Activated CD8-positive, alpha-beta memory T cell treated with anti-CD3 and anti-CD28 coated beads, Interleukin-2, amount 50 U/mL, for 4 hours (primary cell): ENCODE results near the gene ISOC2.

Experiments
- DNase-seq: peaks from one replicate; pipeline ENCODE4 v3.0.0-alpha.2; 2020

The ISOC2 gene

GRCh38 chr19:55476100-55476775, 14.8 kb upstream of the ISOC2 start, which contains the start of gene ZNF628:
TSS of gene ZNF628 (plus strand) at chr19:55476617. CDS start at chr19:55479911, 3,294 bp downstream.
- peak; percentile 99 for DNase-seq

GRCh38 chr19:55474269-55475265, 13.1 kb upstream of the ISOC2 start:
- DNase-seq, result no peak

DNA sequence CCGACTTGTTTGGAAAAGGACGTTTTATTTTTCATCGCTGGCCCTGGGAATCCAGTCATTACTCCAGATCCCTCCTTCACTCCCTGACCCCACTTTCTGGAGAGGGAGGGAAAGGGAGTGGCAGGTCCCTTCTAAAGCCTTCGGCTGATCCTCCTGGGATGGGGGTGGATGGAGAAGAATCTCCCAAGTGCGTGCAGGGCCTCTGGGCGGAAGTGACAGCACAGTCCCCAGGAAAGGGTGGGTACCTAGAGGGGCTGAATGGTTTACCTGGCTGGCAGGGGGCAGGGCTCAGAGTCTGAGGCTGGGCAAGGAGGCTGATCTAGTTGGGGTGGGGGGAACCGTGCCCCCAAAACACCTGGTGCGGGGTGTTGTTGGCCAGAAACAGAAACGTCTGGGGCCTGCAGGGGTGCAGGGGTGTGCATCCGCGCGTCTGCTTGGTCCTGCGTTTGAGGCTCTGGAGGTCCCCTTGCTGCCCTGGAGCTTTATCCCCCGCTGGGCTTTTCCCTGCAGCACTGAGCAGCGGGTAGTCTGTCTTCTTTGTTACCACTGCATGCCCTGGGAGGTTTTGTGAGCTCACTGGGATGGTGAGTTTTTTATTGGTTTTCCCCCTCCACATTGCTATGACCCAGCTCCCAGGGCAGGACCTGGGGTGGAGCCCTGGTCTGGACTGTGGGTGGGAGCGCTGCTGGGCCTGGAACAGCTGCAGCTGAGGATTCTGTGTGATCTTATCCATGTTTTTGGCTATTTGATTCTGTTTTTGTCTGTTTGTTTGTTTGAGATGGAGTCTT, 12.0 kb upstream of the ISOC2 start:
- DNase-seq, result no peak

- DNase-seq, result no peak
Observed at GRCh38 chr19:55472463-55472862, 11.0 kb upstream of the ISOC2 start.

GRCh38 chr19:55471266-55471665, 9.8 kb upstream of the ISOC2 start:
- DNase-seq, result no peak

DNA sequence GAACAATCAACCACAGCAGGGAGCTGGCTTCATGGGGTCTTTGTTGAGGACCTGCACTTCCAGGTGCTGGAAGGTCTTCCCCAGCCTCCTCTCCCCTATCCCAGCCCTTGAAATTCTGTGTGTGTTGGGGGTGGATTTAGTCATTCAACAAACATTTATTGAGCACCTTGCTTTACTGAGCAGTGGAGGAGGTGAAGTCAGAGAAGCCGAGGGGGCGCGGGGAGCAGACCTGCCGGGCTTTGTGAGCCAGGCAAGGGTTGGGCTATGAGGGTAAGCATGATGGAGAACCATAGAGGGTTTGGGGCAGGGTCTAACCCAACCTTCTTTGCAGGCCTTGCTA, 6.6 kb upstream of the ISOC2 start:
- no peak for DNase-seq

- peak; percentile 71 for DNase-seq
Observed at GRCh38 chr19:55467236-55468053, 6.0 kb upstream of the ISOC2 start.

DNA sequence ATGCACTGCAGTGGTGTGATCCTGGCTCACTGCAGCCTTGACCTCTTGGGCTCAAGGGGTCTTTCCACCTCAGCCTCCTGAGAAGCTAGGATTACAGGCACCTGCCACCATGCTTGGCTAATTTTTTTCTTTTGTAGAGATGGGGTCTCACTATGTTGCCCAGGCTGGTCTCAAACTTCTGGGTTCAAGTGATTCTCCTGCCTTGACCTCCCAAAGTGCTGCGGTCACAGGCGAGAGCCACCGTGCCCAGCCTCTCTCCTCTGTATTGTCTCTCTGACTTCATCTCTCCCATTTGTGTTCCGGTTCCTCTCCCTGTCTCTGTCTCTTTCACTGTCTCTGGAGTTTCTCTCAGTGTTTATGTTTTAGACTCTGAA, 4.8 kb upstream of the ISOC2 start:
- no peak for DNase-seq

- DNase-seq, result no peak
Observed at GRCh38 chr19:55465460-55466240, 4.2 kb upstream of the ISOC2 start.

GRCh38 chr19:55464662-55465054, 3.2 kb upstream of the ISOC2 start, which contains the start of gene C19orf85:
TSS of gene C19orf85 (minus strand) at chr19:55464751. CDS start at chr19:55464554, 197 bp downstream.
- no peak for DNase-seq

GRCh38 chr19:55464039-55464661, 2.7 kb upstream of the ISOC2 start:
- DNase-seq, result no peak

DNA sequence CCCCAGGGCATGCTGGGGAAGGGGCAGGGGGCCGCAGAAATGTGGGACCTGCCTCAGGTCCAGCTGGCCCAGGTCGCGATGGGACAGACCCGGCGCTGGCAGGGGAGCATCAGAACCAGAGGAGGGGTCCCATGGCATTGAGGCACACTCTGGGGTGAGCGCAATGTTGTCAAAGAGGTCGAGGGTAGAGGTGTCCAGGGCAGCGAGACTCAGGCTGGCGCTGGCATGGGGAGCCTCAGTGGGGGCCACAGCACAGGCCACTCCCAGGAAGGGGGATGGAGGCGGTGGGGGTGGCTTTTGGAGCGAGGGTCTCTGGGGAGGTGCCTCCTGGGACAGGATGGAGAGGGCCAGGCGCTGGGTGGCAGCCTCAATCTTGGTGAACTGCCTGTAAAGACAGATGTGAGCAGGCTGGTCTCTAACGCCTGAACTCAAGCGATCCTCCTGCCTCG, 2.2 kb upstream of the ISOC2 start:
- DNase-seq, result no peak

DNA sequence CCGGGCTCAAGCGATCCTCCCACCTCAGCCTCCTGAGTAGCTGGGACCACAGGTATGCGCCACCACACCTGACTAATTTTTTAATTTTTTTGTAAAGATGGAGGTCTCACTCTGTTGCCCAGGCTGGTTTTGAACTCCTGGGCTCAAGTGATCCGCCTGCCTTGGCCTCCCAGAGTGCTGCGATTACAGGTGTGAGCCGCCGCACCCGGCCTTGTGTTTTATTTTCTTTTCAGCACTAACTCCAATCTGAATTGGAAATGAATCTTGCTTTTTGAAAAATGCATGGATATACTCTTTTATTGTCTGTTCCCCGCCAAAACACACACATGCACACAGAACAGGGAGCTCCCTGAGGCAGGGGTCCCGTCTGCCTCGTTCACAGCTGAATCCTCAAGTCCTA, 1.3 kb upstream of the ISOC2 start:
- DNase-seq, result no peak

DNA sequence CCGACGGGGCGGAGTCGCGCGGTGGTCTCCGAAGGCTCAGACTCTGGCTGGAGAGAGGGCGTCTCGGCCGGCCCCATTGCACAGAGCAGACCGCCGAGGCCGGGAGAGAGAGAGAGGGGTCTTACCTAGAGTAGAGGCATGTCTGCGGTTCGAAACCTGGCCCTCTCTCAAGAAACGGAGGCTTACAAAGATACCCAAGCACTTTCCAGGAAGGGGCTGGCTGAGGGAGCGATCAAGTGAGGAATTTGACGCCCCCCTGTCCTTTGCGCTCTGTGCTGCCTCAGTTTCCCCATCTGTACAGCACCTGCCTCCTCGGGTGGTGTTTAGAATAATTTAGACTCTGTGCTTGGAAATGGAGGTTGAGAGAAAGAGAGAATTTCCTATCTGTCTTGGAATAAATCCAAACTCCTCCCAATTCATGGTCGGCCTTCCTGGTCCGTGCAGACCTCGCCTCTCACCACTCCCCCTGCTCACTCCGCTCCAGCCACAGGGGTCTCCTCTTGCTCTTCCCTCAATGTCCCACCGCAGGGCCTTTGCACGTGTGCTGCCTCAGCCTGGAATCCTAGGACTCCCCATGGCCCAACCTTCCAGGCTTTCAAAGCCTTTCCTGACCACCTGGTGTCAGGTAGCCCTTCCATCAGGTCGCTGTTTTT, 658 bp upstream of the ISOC2 start:
- no peak for DNase-seq

GRCh38 chr19:55460670-55461258, 678 bp downstream of the ISOC2 start:
- DNase-seq, result peak; percentile 47

DNA sequence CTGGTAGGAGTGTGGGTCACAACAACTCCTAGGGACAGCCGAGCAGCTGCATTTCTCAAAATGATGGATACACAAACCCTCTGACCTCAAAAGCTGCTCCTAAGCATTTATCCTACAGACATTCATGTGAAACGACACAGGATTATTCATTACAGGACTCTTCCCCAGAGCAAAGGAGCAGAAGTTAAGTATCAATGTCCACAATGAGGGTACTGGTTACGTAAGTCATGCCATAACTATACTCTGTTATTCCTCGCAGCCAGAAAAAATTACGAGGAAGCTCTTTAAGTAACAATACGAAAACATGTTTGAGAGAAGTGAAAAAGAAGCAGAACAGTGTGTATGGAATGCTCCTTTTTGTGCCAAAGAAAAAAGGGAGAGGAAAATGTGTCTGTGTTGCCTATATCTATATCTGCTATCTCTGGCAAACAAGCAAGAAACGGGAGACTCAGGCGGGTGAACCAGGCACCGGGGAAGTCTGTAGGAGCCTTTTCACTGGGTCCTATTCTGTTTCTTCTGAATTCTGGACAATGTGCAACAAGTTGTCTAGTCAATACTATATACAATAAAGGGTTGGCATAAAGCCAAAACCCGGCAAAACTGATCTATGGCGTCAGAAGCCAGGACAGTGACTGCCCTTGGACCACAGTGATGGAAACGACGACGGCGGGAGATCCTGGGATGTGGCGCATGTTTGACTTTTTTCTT, 1.3 kb downstream of the ISOC2 start:
- DNase-seq, result no peak

- no peak for DNase-seq
Observed at GRCh38 chr19:55459551-55459949, 1.9 kb downstream of the ISOC2 start.

- no peak for DNase-seq
Observed at GRCh38 chr19:55457683-55458457, 3.6 kb downstream of the ISOC2 start.
